Endothelial cell of umbilical vein (primary cell): ENCODE data around the gene SCLY. TPM values are rescaled to one million over a fixed set of nuclear protein-coding genes. Genes with fewer than 3 reads are reported as not detected.

Experiments
- BruUV-seq: library from RNA; stranded (reverse); fragments of 400-500 nt; replicated peaks from 2 replicates; lab custom pipeline; 2021; lab: Mats Ljungman, UMichigan
- CTCF ChIA-PET: fragments of 300-600, 350-600 bp; sonication (Branson Sonifier 250); formaldehyde crosslinking; loops from one replicate; lab custom pipeline; 2021; ENCODE audit warnings: antibody characterized with exemption, inconsistent platforms; lab: Charles Lee
- POLR2A ChIA-PET: fragments of 300-600, 350-600 bp; sonication (Branson Sonifier 250); formaldehyde crosslinking; loops from one replicate; lab custom pipeline; 2021; ENCODE audit warnings: antibody characterized with exemption, inconsistent platforms; lab: Charles Lee
- DNase-seq: peaks from one replicate; pipeline ENCODE4 v3.0.0-alpha.2; 2011; ENCODE audit warnings: low read depth, low spot score
- FAIRE-seq: peaks from 2 replicates; lab custom pipeline; 2011; peaks lifted over from hg19 to GRCh38; lab: Jason Lieb, UNC
- H2AFZ ChIP-seq: 2 replicates; pipeline ENCODE4 v1.6.0; 2012; ENCODE audit warnings: low read depth, low read length, control low read depth, inconsistent platforms
- H3K27ac ChIP-seq: 2 replicates; pipeline ENCODE4 v1.5.1; 2011; ENCODE audit warnings: low read depth, mild to moderate bottlenecking, control low read depth, low read length, moderate library complexity; ENCODE audit not compliant: insufficient read depth
- H3K27me3 ChIP-seq, 2 experiments: 2 replicates each; pipeline versions ENCODE4 v1.6.0 to v1.6.1; 2011; ENCODE audit warnings: low read length in 2 of 2, mixed read lengths in 1 of 2; ENCODE audit not compliant: control insufficient read depth in 2 of 2, insufficient read depth in 2 of 2
- H3K36me3 ChIP-seq, 2 experiments: 2 replicates in 1 of 2; 3 replicates in 1 of 2; pipeline ENCODE4 v1.5.1; 2011; ENCODE audit warnings: low read length in 2 of 2, mild to moderate bottlenecking in 1 of 2, moderate library complexity in 1 of 2; ENCODE audit not compliant: control insufficient read depth in 2 of 2, insufficient read depth in 2 of 2; ENCODE audit errors: extremely low read depth in 1 of 2
- H3K4me1 ChIP-seq: 3 replicates; pipeline ENCODE4 v1.5.1; 2011; ENCODE audit warnings: mild to moderate bottlenecking, low read length; ENCODE audit not compliant: control insufficient read depth, insufficient read depth; ENCODE audit errors: extremely low read depth
- H3K4me2 ChIP-seq: 2 replicates; pipeline ENCODE4 v1.6.1; 2011; ENCODE audit warnings: low read length, control low read depth, mixed read lengths; ENCODE audit not compliant: insufficient read depth
- H3K4me3 ChIP-seq, 3 experiments: fragments of 200-600 bp in 1 of 3; sonication (generic), shearing (Covaris generic) in 1 of 3; replicated peaks in 1 of 3; 2 replicates each; pipeline ENCODE4 v1.5.1; 2011 to 2016; ENCODE audit warnings: control low read depth in 3 of 3, low read length in 3 of 3, mild to moderate bottlenecking in 2 of 3, inconsistent platforms in 1 of 3, low read depth in 1 of 3, moderate library complexity in 1 of 3; ENCODE audit not compliant: insufficient read depth in 1 of 3
- H3K79me2 ChIP-seq: 2 replicates; pipeline ENCODE4 v1.6.0; 2012; ENCODE audit warnings: low read length, inconsistent platforms; ENCODE audit not compliant: control insufficient read depth, insufficient read depth
- H3K9ac ChIP-seq: replicated peaks from 2 replicates; pipeline ENCODE3; 2011; ENCODE audit warnings: low read length, control low read depth; ENCODE audit not compliant: insufficient read depth; ENCODE audit errors: extremely low read depth
- H3K9me1 ChIP-seq: replicated peaks from 3 replicates; pipeline ENCODE4 v1.6.0; 2011; ENCODE audit warnings: mild to moderate bottlenecking, low read length; ENCODE audit not compliant: control insufficient read depth, insufficient read depth; ENCODE audit errors: extremely low read depth
- H3K9me3 ChIP-seq: replicated peaks from 2 replicates; pipeline ENCODE4 v1.5.1; 2012; ENCODE audit warnings: low read length, inconsistent platforms; ENCODE audit not compliant: control insufficient read depth, insufficient read depth
- H4K20me1 ChIP-seq: replicated peaks from 2 replicates; pipeline ENCODE3; 2011; ENCODE audit warnings: mild to moderate bottlenecking, low read length; ENCODE audit not compliant: control insufficient read depth, insufficient read depth; ENCODE audit errors: extremely low read depth
- CTCF ChIP-seq, 2 donors: IDR thresholded peaks; 1 replicate in 1 of 2; 2 replicates in 1 of 2; pipeline ENCODE4 v1.5.1; 2011; ENCODE audit warnings: low read length in 2 of 2, mild to moderate bottlenecking in 2 of 2, moderate library complexity in 2 of 2, control low read depth in 1 of 2, inconsistent platforms in 1 of 2, low read depth in 1 of 2; ENCODE audit not compliant: insufficient read depth in 1 of 2; ENCODE audit errors: extremely low read depth in 1 of 2
- EZH2 ChIP-seq: IDR thresholded peaks from 2 replicates; pipeline ENCODE4 v1.6.1; 2012; ENCODE audit warnings: borderline replicate concordance, low read depth, mild to moderate bottlenecking, moderate library complexity, low read length, inconsistent platforms; ENCODE audit not compliant: severe bottlenecking
- FOS ChIP-seq: IDR thresholded peaks from 2 replicates; pipeline ENCODE4 v1.6.1; 2011; ENCODE audit warnings: mild to moderate bottlenecking, low read length, moderate library complexity, borderline replicate concordance; ENCODE audit not compliant: insufficient read depth
- GATA2 ChIP-seq: IDR thresholded peaks from 2 replicates; pipeline ENCODE4 v1.7.0; 2011; ENCODE audit warnings: low read depth, mild to moderate bottlenecking, moderate library complexity, mixed read lengths, low read length; ENCODE audit not compliant: insufficient read length, insufficient read depth
- JUN ChIP-seq: IDR thresholded peaks from 2 replicates; pipeline ENCODE4 v1.6.1; 2011; ENCODE audit warnings: borderline replicate concordance, low read depth; ENCODE audit not compliant: insufficient read length, insufficient read depth
- MYC ChIP-seq: IDR thresholded peaks from one replicate; pipeline ENCODE4 v1.6.1; 2011; ENCODE audit warnings: mild to moderate bottlenecking, low read depth, low read length
- POLR2A ChIP-seq: IDR thresholded peaks from 2 replicates; pipeline ENCODE4 v1.6.1; 2012; ENCODE audit warnings: low read depth, mild to moderate bottlenecking, control low read depth, low read length
- POLR2AphosphoS5 ChIP-seq: IDR thresholded peaks from 2 replicates; pipeline ENCODE4 v1.6.1; 2012; ENCODE audit warnings: low read depth, mild to moderate bottlenecking, control low read depth, low read length, moderate library complexity; ENCODE audit not compliant: insufficient read depth
- dilution Hi-C: fragments of 300-500 bp; cut with MboI; formaldehyde crosslinking; loops from one replicate; pipeline ENCODE4 v1.15.0; 2019; ENCODE audit warnings: low sequenced_read_pairs; ENCODE audit not compliant: extremely low pct_ligation_motif_present
- intact Hi-C: fragments of 100-400 bp; cut with micrococcal nuclease; formaldehyde crosslinking; loops from one replicate; pipeline ENCODE4 v1.10.0; 2022
- polyA plus RNA-seq, 4 experiments: library from polyadenylated mRNA; depleted of rRNA in 3 of 4; stranded (reverse) in 3 of 4; unstranded in 1 of 4; fragments of >200 nt; gene quantifications; 2 replicates each; pipeline versions ENCODE4 v1.2.1 to v1.2.3, GENCODE V29; 2011 to 2012; ENCODE audit warnings: missing spikeins in 1 of 4
- total RNA-seq: library from RNA; stranded (reverse); gene quantifications from 2 replicates; pipeline ENCODE4 v1.2.3, GENCODE V29; 2021

Gene SCLY
- total and polyA plus RNA-seq, 2 donors (not counting 3 experiments of a cell fraction or from before 2014, with no cell fraction given): 22.6 to 32.7 TPM

GRCh38 chr2:238102865-238103264 lies 42.1 kb downstream of the SCLY start:
- Histone ChIP-seq H3K27ac (no peak overlapping the region), H4K20me1 (no peaks in the 10 kb centered on the region), H3K27me3 (no peaks in the 10 kb centered on the region), H3K79me2 (no peaks in the 10 kb centered on the region), H3K4me2 (no peak overlapping the region), H3K9me3 (no peaks in the 10 kb centered on the region), H3K9me1 (no peaks in the 10 kb centered on the region), H3K9ac (no peak overlapping the region), H3K4me1 (no peaks in the 10 kb centered on the region), H3K4me3 (no peak overlapping the region), H3K36me3 (no peaks in the 10 kb centered on the region), H2AFZ (no peak overlapping the region)
- ChIA-PET CTCF (no interaction called here), POLR2A (no interaction called here)
- TF ChIP-seq POLR2AphosphoS5 (no peak), POLR2A (no peak), MYC (no peak), CTCF (IDR thresholded peaks at IDR 0.05; ENCODE audit: extremely low read depth in 1 of 2, insufficient read depth in 1 of 2, low read depth in 1 of 2, low read length in 2 of 2) (no peak), EZH2 (no peak), GATA2 (no peak), JUN (no peak), FOS (no peak)
- DNase-seq (no peak), FAIRE-seq (no peak)
- BruUV-seq: no TSS peak
- dilution Hi-C loops: no loop called here
- intact Hi-C loops: loop anchor here (10.0 kb wide), 1 partner anchor 178 kb away; no protein-coding TSS in a partner anchor
